Hepatocyte (in vitro differentiated cells): ENCODE results near the gene PIGL. TPM values are rescaled to one million over a fixed set of nuclear protein-coding genes. Genes with fewer than 3 reads are reported as not detected.
"Not testable (repeated sequence)": the region's sequence is repeated elsewhere in the genome, so short reads cannot be mapped to it uniquely, and the experiment has no call there.

Source experiments
- DNase-seq: peaks from one replicate; pipeline ENCODE4 v3.0.0-alpha.2; 2016; ENCODE audit warnings: low spot score
- H2AFZ ChIP-seq: fragments of 200-600 bp; sonication (generic); 2 replicates; pipeline ENCODE4 v1.6.0; 2016; ENCODE audit warnings: antibody characterized with exemption, mild to moderate bottlenecking
- H3K27ac ChIP-seq: fragments of 200-600 bp; sonication (generic); 2 replicates; pipeline ENCODE4 v1.5.1; 2016; ENCODE audit warnings: mild to moderate bottlenecking
- H3K27me3 ChIP-seq: fragments of 200-600 bp; sonication (generic); 2 replicates; pipeline ENCODE4 v1.6.1; 2016
- H3K36me3 ChIP-seq: fragments of 200-600 bp; sonication (generic); replicated peaks from 2 replicates; pipeline ENCODE4 v1.5.1; 2016; ENCODE audit warnings: low read depth; ENCODE audit not compliant: insufficient read depth
- H3K4me1 ChIP-seq: fragments of 200-600 bp; sonication (generic); 2 replicates; pipeline ENCODE4 v1.5.1; 2016; ENCODE audit warnings: mild to moderate bottlenecking, moderate library complexity; ENCODE audit not compliant: insufficient read depth
- H3K4me2 ChIP-seq: fragments of 200-600 bp; sonication (generic); 2 replicates; pipeline ENCODE4 v1.6.0; 2016
- H3K4me3 ChIP-seq: fragments of 200-600 bp; sonication (generic); 2 replicates; pipeline ENCODE4 v1.5.1; 2016; ENCODE audit warnings: mild to moderate bottlenecking
- H3K79me2 ChIP-seq: fragments of 200-600 bp; sonication (generic); 2 replicates; pipeline ENCODE4 v1.6.0; 2017; ENCODE audit warnings: mild to moderate bottlenecking
- H3K9me2 ChIP-seq: fragments of 200-600 bp; sonication (generic); replicated peaks from 2 replicates; pipeline ENCODE4 v1.6.0; 2017; ENCODE audit warnings: mild to moderate bottlenecking; ENCODE audit not compliant: insufficient read depth
- H3K9me3 ChIP-seq: fragments of 200-600 bp; sonication (generic); 2 replicates; pipeline ENCODE4 v1.5.1; 2016; ENCODE audit warnings: low read depth, mild to moderate bottlenecking
- H4K20me1 ChIP-seq: fragments of 200-600 bp; sonication (generic); 2 replicates; pipeline ENCODE4 v1.6.0; 2016; ENCODE audit warnings: mild to moderate bottlenecking; ENCODE audit not compliant: insufficient read depth, poor library complexity, severe bottlenecking
- EZH2 ChIP-seq: fragments of 200-600 bp; sonication (generic); IDR thresholded peaks from 2 replicates; pipeline ENCODE4 v1.6.1; 2016; ENCODE audit warnings: antibody characterized with exemption, mild to moderate bottlenecking, borderline replicate concordance
- EZH2phosphoT487 ChIP-seq: fragments of 200-600 bp; sonication (generic); IDR thresholded peaks from one replicate; pipeline ENCODE4 v1.6.1; 2018; ENCODE audit warnings: antibody characterized with exemption, mild to moderate bottlenecking, low read depth, moderate library complexity; ENCODE audit not compliant: unreplicated experiment, severe bottlenecking
- WGBS: methylation state at CpG from one replicate; pipeline ENCODE4 v1.1.6; 2016; ENCODE audit warnings: low lambda C conversion rate; ENCODE audit errors: missing lambda C conversion rate; 5-methylcytosine and 5-hydroxymethylcytosine counted together
- polyA plus RNA-seq: library from polyadenylated mRNA; unstranded; fragments of >200 nt; fragmentation: Nextera tagmentation; extraction: Ambion mirVana; gene quantifications from 2 replicates; pipeline ENCODE4 v1.2.1, GENCODE V29; 2016
- total RNA-seq: library from RNA; depleted of rRNA; stranded (reverse); fragments of >200 nt; gene quantifications from 2 replicates; pipeline ENCODE4 v1.2.3, GENCODE V29; 2014
- TF ChIP-seq, protein P1 (sequence below): fragments of 200-600 bp; sonication (generic); IDR thresholded peaks from 2 replicates; pipeline ENCODE4 v1.5.1; 2016; ENCODE audit warnings: antibody characterized with exemption, mild to moderate bottlenecking; ENCODE audit not compliant: poor library complexity

PIGL gene
- total and polyA plus RNA-seq, 2 experiments from 2014 or later, result 21.2 to 35.9 TPM

DNA sequence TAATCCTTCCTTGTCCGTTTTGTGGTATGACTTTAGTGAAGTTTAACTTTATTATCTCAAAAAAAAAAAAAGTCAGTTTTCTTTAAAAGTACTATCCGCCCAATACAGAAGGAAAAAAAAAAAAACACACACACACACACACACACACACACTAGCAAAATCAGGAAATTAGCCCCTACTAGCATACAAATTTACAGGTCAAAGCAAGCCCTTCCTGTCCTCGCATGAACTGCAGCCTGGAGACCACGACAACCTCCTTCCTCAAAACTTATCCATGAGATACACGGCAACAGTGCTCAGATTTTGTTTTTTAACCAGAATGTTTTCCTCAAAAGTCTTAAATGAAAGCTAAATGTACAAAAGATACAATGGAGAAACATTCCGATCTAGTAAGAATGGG, 17.9 kb upstream of the PIGL start:
- H3K27ac ChIP-seq, result no peak overlapping the region
- DNase-seq, result no peak

DNA sequence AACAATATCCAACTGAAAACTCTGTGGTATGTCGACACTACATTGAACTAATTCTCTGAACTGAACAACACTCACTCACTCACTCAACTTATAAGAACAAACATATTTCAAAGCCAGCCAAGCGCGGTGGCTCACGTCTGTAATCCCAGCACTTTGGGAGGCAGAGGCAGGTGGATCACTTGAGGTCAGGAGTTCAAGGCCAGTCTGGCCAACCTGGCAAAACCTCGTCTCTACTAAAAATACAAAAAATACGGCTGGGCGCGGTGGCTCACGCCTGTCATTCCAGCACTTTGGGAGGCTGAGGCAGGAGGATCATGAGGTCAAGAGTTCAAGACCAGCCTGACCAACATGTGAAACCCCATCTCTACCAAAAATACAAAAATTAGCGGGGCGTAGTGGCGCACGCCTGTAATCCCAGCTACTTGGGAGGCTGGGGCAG, 15.3 kb upstream of the PIGL start:
- H3K4me3 ChIP-seq, DNase-seq, H3K36me3 ChIP-seq, H3K9me2 ChIP-seq, H2AFZ ChIP-seq, H3K9me3 ChIP-seq, H3K27me3 ChIP-seq, H3K4me2 ChIP-seq: not testable (repeated sequence)
- peak overlapping the region; percentile 50 for H3K27ac ChIP-seq
- peaks cover 79% of the 10 kb centered on the region for H4K20me1 ChIP-seq
- peaks cover 95% of the 10 kb centered on the region for H3K79me2 ChIP-seq
- 88% methylated on average over 13 of the region's 13 CpGs for WGBS
- H3K4me1 ChIP-seq, result peaks cover 26% of the 10 kb centered on the region

More for the DNA sequence above, 17.9 kb upstream of the PIGL start:
- peaks cover 69% of the 10 kb centered on the region for H4K20me1 ChIP-seq
- no peak overlapping the region for H3K4me2 ChIP-seq
- H2AFZ ChIP-seq, result no peak overlapping the region
- peaks cover 95% of the 10 kb centered on the region for H3K79me2 ChIP-seq
- 83% methylated on average over 6 of the region's 6 CpGs for WGBS
- peaks cover 3% of the 10 kb centered on the region for H3K36me3 ChIP-seq
- H3K9me3 ChIP-seq, result no peaks in the 10 kb centered on the region
- TF ChIP-seq EZH2 (no peak), EZH2phosphoT487 (no peak)
- TF ChIP-seq, protein P1, sequence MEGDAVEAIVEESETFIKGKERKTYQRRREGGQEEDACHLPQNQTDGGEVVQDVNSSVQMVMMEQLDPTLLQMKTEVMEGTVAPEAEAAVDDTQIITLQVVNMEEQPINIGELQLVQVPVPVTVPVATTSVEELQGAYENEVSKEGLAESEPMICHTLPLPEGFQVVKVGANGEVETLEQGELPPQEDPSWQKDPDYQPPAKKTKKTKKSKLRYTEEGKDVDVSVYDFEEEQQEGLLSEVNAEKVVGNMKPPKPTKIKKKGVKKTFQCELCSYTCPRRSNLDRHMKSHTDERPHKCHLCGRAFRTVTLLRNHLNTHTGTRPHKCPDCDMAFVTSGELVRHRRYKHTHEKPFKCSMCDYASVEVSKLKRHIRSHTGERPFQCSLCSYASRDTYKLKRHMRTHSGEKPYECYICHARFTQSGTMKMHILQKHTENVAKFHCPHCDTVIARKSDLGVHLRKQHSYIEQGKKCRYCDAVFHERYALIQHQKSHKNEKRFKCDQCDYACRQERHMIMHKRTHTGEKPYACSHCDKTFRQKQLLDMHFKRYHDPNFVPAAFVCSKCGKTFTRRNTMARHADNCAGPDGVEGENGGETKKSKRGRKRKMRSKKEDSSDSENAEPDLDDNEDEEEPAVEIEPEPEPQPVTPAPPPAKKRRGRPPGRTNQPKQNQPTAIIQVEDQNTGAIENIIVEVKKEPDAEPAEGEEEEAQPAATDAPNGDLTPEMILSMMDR, result no peak
- no peaks in the 10 kb centered on the region for H3K9me2 ChIP-seq
- no peak overlapping the region for H3K4me3 ChIP-seq
- H3K4me1 ChIP-seq, result peaks cover 26% of the 10 kb centered on the region
- H3K27me3 ChIP-seq, result no peaks in the 10 kb centered on the region

DNA sequence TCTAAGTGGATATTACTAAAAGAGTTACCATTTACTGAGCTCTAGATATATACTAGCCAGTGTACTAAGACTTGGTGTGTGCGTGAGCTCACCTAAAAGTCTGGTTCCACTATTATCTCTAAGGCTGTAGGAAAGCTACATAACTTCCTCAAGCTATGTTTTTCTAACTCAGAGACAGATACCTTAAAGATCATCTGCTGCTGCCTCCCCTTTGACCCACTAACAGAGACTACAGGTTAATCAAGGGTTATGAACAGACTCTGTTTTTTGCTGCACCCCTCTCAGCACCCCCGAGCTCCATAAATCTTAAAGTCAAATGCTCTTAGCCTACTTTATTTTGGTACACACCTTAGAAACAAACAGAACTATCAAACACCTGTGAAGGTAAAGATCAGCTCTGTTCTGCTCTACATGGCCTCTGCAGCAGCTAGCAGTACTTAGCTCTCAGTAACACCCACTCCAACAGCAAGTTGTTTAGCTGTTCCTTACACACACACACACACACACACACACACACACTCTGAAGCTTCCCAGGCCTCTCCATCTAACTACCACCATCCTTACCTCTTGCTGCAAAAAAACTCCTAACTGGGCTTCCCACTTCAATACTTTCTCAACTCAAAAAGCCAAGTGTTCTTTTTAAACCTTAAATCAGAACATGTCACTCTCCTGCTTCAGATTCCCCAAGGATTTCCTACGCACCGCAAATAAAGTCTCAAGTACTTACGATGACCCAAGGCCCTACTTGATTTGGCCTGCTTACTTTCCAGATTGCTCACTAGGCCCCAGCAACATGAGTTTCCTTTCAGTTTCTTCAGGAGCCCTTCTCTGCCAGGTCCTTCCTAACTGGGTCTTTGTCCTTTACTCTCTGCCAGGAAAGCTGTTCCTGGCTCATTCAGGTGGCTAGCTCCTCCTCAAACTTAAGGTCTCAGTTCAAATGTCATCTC, 14.2 kb upstream of the PIGL start:
- not testable (repeated sequence) for H3K4me3 ChIP-seq, H3K9me2 ChIP-seq, H3K27me3 ChIP-seq, DNase-seq, H3K9me3 ChIP-seq, H3K36me3 ChIP-seq, H2AFZ ChIP-seq
- Histone ChIP-seq H3K4me1 (peaks cover 26% of the 10 kb centered on the region), H3K27ac (peak overlapping the region; percentile 78), H3K4me2 (peak overlapping the region; percentile 54), H3K79me2 (peaks cover 95% of the 10 kb centered on the region), H4K20me1 (peaks cover 86% of the 10 kb centered on the region)
- 70% methylated on average over 5 of the region's 5 CpGs for WGBS

DNA sequence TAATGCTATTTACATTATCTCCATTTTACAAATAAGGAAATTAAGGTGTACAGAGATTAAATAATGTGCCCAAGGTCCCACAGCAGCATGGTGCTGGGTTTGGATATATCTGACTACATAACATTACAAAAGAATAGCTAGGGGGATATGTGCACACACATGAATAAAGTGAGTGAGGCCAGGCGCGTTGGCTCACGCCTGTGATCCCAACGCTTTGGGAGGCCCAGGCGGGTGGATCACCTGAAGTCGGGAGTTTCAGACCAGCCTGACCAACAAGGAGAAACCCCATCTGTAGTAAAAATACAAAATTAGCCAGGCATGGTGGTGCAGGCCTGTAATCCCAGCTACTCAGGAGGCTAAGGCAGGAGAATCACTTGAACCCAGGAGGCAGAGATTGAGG, 12.2 kb upstream of the PIGL start:
- H3K4me3 ChIP-seq, H3K27ac ChIP-seq, H3K27me3 ChIP-seq, H3K9me2 ChIP-seq, H3K36me3 ChIP-seq, H3K4me2 ChIP-seq, H2AFZ ChIP-seq, DNase-seq, H3K9me3 ChIP-seq: not testable (repeated sequence)
- H4K20me1 ChIP-seq, result peaks cover 91% of the 10 kb centered on the region
- peaks cover 95% of the 10 kb centered on the region for H3K79me2 ChIP-seq
- WGBS, result 86% methylated on average over 6 of the region's 6 CpGs
- H3K4me1 ChIP-seq, result peaks cover 26% of the 10 kb centered on the region

DNA sequence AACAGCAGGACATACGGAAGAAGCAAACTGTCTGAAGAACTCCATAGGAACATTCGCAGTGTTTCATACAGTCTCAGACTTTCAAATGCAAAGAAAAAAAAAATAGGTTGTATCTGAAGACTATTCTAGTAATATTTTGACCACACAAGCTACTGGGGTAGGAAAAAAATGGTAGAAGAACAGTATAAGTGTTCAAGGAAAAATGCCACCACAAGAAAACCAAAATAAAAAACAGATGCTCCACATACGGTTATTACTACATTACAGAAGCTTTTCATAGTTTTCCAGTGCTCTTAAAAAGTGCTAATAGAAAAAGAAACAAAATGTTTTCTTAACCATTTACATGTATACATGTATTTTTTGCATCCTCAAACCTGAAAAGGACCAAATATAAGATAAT, 5.4 kb upstream of the PIGL start:
- Histone ChIP-seq H2AFZ (no peak overlapping the region), H3K9me3 (no peaks in the 10 kb centered on the region), H4K20me1 (peaks cover 70% of the 10 kb centered on the region), H3K4me1 (peaks cover 22% of the 10 kb centered on the region), H3K4me3 (no peak overlapping the region), H3K27me3 (no peaks in the 10 kb centered on the region), H3K79me2 (peaks cover 94% of the 10 kb centered on the region), H3K27ac (peak overlapping the region; percentile 23), H3K36me3 (no peaks in the 10 kb centered on the region), H3K4me2 (no peak overlapping the region), H3K9me2 (no peaks in the 10 kb centered on the region)
- WGBS, result 80% methylated on average over 3 of the region's 3 CpGs
- no peak for DNase-seq
- TF ChIP-seq EZH2phosphoT487 (no peak), EZH2 (no peak)
- TF ChIP-seq, protein P1, result no peak
